ENCODE measurements around the gene ENPP5. TPM values are rescaled to one million over a fixed set of nuclear protein-coding genes. Genes with fewer than 3 reads are reported as not detected.

ENPP5 gene
- total and polyA plus RNA-seq, 2 of the 13 experiments (the other 11 are each of a cell fraction or from before 2014, with no cell fraction given) = not detected

GRCh38 chr6:46215777-46216176 lies 45.0 kb upstream of the ENPP5 start:
- no TSS peak for BruUV-seq (replicated peaks)
- ChIA-PET POLR2A (no interaction called here), CTCF (ENCODE audit: low intra/inter-chr PET ratio, low total read pairs) (no interaction called here)
- WGBS (ENCODE audit: low lambda C conversion rate) = 53% methylated on average over 4 of the region's 4 CpGs
- H3K79me2 ChIP-seq (ENCODE audit: insufficient read depth, low read length) = no peaks in the 10 kb centered on the region
- H3K9ac ChIP-seq (ENCODE audit: insufficient read depth, low read depth, low read length) = no peak overlapping the region
- H3K36me3 ChIP-seq (replicated peaks in 1 of 2; ENCODE audit: control insufficient read depth in 1 of 2, insufficient read depth in 2 of 2, low read length in 2 of 2) = no peaks in the 10 kb centered on the region
- no peak overlapping the region for H3K4me2 ChIP-seq (ENCODE audit: low read depth, low read length)
- H3K27ac ChIP-seq (ENCODE audit: extremely low read length, insufficient read depth, low read length) = no peak overlapping the region
- no peaks in the 10 kb centered on the region for H3K27me3 ChIP-seq (ENCODE audit: control insufficient read depth in 1 of 2, insufficient read depth in 2 of 2, low read length in 2 of 2)
- no peaks in the 10 kb centered on the region for H3K9me3 ChIP-seq (ENCODE audit: low read length)
- TF ChIP-seq RFXANK (CRISPR knock-in tag; IDR thresholded peaks at IDR 0.05) (no peak), LRRFIP1 (CRISPR knock-in tag; conservative IDR thresholded peaks at IDR 0.05) (no peak), MED8 (CRISPR knock-in tag; IDR thresholded peaks at IDR 0.05; ENCODE audit: insufficient replicate concordance) (no peak), NCOA5 (CRISPR knock-in tag; IDR thresholded peaks at IDR 0.05) (no peak), IRF2 (CRISPR knock-in tag; IDR thresholded peaks at IDR 0.05) (no peak), MAFK (conservative IDR thresholded peaks at IDR 0.05 in 1 of 2, IDR thresholded peaks at IDR 0.05 in 1 of 2; ENCODE audit: low read length in 2 of 2) (peak; percentile 61 to 66), MAFF (IDR thresholded peaks at IDR 0.05; ENCODE audit: low read depth, low read length) (peak; percentile 49; the same call in 1 of the 2 replicates)
- ATAC-seq (no peak), DNase-seq (ENCODE audit: low spot score) (no peak), FAIRE-seq (no peak)
- in situ Hi-C loops (cut with HindIII; ENCODE audit: extremely low pct_ligation_motif_present, low pct_unique_long_range_greater_than_20kb) = loop anchor here (10.0 to 25.0 kb wide), 2 partner anchors 419 to 772 kb away; no protein-coding TSS in a partner anchor
- H3K4me3 ChIP-seq (replicated peaks in 1 of 3; ENCODE audit: insufficient read depth in 1 of 3, low read depth in 2 of 3, low read length in 3 of 3) = no peak overlapping the region
- H2AFZ ChIP-seq (ENCODE audit: low read length) = no peak overlapping the region
- H4K20me1 ChIP-seq (ENCODE audit: insufficient read depth, low read length) = no peaks in the 10 kb centered on the region
- intact Hi-C loops (cut with micrococcal nuclease; ENCODE audit: unreplicated experiment) = no loop called here
- no peaks in the 10 kb centered on the region for H3K4me1 ChIP-seq (ENCODE audit: insufficient read depth, low read length)

GRCh38 chr6:46215213-46215612 lies 44.4 kb upstream of the ENPP5 start:
- H3K79me2 ChIP-seq (ENCODE audit: insufficient read depth, low read length) = no peaks in the 10 kb centered on the region
- H3K4me1 ChIP-seq (ENCODE audit: insufficient read depth, low read length) = no peaks in the 10 kb centered on the region
- TF ChIP-seq PCBP1 (IDR thresholded peaks at IDR 0.05; ENCODE audit: borderline replicate concordance, low read depth, low read length) (no peak), ZNF670 (CRISPR knock-in tag; IDR thresholded peaks at IDR 0.05; ENCODE audit: borderline replicate concordance) (no peak), PREB (CRISPR knock-in tag; IDR thresholded peaks at IDR 0.05) (no peak)
- POLR2A ChIA-PET = no interaction called here
- no peak overlapping the region for H3K9ac ChIP-seq (ENCODE audit: insufficient read depth, low read depth, low read length)
- H3K9me3 ChIP-seq (ENCODE audit: low read length) = no peaks in the 10 kb centered on the region
- no TSS peak for BruUV-seq (replicated peaks)
- intact Hi-C loops (cut with micrococcal nuclease; ENCODE audit: unreplicated experiment) = no loop called here
- H4K20me1 ChIP-seq (ENCODE audit: insufficient read depth, low read length) = no peaks in the 10 kb centered on the region
- no peak overlapping the region for H3K4me2 ChIP-seq (ENCODE audit: low read depth, low read length)
- no peak overlapping the region for H3K4me3 ChIP-seq (replicated peaks in 1 of 3; ENCODE audit: insufficient read depth in 1 of 3, low read depth in 2 of 3, low read length in 3 of 3)
- CTCF ChIA-PET (ENCODE audit: low intra/inter-chr PET ratio, low total read pairs) = no interaction called here
- FAIRE-seq (no peak), ATAC-seq (no peak), DNase-seq (ENCODE audit: low spot score) (no peak)
- H3K27me3 ChIP-seq (ENCODE audit: control insufficient read depth in 1 of 2, insufficient read depth in 2 of 2, low read length in 2 of 2) = no peaks in the 10 kb centered on the region; a peak in 1 of 5 replicates
- 35% methylated on average over 6 of the region's 6 CpGs for WGBS (ENCODE audit: low lambda C conversion rate)
- in situ Hi-C loops (cut with HindIII; ENCODE audit: extremely low pct_ligation_motif_present, low pct_unique_long_range_greater_than_20kb) = loop anchor here (10.0 to 25.0 kb wide), 2 partner anchors 420 to 772 kb away; no protein-coding TSS in a partner anchor
- H3K27ac ChIP-seq (ENCODE audit: extremely low read length, insufficient read depth, low read length) = no peak overlapping the region
- H2AFZ ChIP-seq (ENCODE audit: low read length) = no peak overlapping the region
- H3K36me3 ChIP-seq (replicated peaks in 1 of 2; ENCODE audit: control insufficient read depth in 1 of 2, insufficient read depth in 2 of 2, low read length in 2 of 2) = no peaks in the 10 kb centered on the region
